Immature natural killer cell (primary cell): Measurements from ENCODE around the gene TRMT5. TPM values are rescaled to one million over a fixed set of nuclear protein-coding genes. Genes with fewer than 3 reads are reported as not detected.

Experiments used
- DNase-seq, 3 donors: peaks; one replicate each; pipeline ENCODE4 v3.0.0; 2022; ENCODE audit warnings: mixed read lengths in 1 of 3
- H3K27ac Mint-ChIP-seq, 6 donors: one replicate each; pipeline ENCODE4 v1.8.0; 2020; ENCODE audit warnings: mixed read lengths in 6 of 6, mild to moderate bottlenecking in 5 of 6, inconsistent platforms in 4 of 6, moderate library complexity in 3 of 6
- H3K27me3 Mint-ChIP-seq, 3 donors: one replicate each; pipeline ENCODE4 v1.8.0; 2020 to 2021; ENCODE audit warnings: low read depth in 3 of 3, mild to moderate bottlenecking in 3 of 3, mixed read lengths in 3 of 3, moderate library complexity in 3 of 3, inconsistent platforms in 1 of 3
- H3K36me3 Mint-ChIP-seq, 3 donors: one replicate each; pipeline ENCODE4 v1.8.0; 2020; ENCODE audit warnings: mixed read lengths in 3 of 3, inconsistent platforms in 2 of 3, mild to moderate bottlenecking in 2 of 3
- H3K4me1 Mint-ChIP-seq, 2 donors: one replicate each; pipeline ENCODE4 v1.8.0; 2020; ENCODE audit warnings: inconsistent platforms in 2 of 2, mild to moderate bottlenecking in 2 of 2, mixed read lengths in 2 of 2, moderate library complexity in 1 of 2
- H3K4me3 Mint-ChIP-seq, 5 donors: one replicate each; pipeline ENCODE4 v1.8.0; 2020; ENCODE audit warnings: mild to moderate bottlenecking in 5 of 5, mixed read lengths in 5 of 5, inconsistent platforms in 3 of 5, moderate library complexity in 3 of 5
- H3K9me3 Mint-ChIP-seq, 6 donors: one replicate each; pipeline ENCODE4 v1.8.0; 2020; ENCODE audit warnings: mild to moderate bottlenecking in 6 of 6, mixed read lengths in 6 of 6, inconsistent platforms in 4 of 6, moderate library complexity in 3 of 6
- polyA plus RNA-seq, 3 donors: library from polyadenylated mRNA; unstranded; fragments of 300-500 nt; fragmentation: Illumina TruSeq; gene quantifications; one replicate each; pipeline ENCODE4 v1.2.3, GENCODE V29; 2021

The TRMT5 gene, protein sequence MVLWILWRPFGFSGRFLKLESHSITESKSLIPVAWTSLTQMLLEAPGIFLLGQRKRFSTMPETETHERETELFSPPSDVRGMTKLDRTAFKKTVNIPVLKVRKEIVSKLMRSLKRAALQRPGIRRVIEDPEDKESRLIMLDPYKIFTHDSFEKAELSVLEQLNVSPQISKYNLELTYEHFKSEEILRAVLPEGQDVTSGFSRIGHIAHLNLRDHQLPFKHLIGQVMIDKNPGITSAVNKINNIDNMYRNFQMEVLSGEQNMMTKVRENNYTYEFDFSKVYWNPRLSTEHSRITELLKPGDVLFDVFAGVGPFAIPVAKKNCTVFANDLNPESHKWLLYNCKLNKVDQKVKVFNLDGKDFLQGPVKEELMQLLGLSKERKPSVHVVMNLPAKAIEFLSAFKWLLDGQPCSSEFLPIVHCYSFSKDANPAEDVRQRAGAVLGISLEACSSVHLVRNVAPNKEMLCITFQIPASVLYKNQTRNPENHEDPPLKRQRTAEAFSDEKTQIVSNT
- 1 to 10 TPM in 1 of 3 donors, under 1 TPM in 2; 0.48 to 2.5 (median 0.90) TPM for polyA plus RNA-seq

DNA sequence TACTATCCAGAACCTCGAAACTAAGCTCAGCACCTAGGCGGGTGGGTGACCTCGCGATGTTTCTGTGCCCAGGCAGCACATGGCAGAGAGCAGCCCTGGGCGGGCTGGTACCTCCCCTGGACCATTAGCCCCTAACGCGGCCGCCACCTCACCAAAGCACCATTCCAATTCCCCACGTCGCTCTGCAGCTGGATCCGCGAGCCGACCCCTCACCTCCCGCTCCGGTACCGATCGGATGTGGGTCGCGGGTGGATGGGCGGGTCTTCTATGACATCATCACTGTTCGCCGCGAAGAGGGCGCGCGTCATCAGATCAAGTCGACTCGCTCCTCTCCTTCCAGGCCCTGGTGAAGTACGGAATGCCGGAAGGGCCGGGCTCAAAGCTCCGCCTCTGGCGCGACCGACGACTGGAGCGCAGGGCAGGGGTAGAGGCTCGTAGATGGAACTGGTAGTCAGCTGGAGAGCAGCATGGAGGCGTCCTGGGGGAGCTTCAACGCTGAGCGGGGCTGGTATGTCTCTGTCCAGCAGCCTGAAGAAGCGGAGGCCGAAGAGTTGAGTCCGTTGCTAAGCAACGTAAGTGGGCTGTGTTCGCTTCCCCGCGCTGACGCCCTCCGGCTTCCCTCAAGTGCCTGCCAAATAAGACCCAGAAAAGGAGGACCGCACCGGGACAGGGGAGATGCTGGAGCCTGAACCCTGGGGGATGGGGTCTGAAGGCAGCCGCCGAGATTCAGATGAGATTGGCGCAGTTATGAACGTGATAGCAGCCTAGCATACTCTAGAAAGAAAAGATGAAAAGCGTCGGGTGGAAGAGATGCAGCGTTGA, at the start of gene TRMT5, which contains the start of gene SLC38A6:
TRMT5 (minus strand) TSS at position 269 of the 822 bp plus-strand sequence; CDS start at position 163, 106 bp downstream.
SLC38A6 (plus strand) TSS at position 435 of the 822 bp plus-strand sequence; CDS start at position 468, 33 bp downstream.
- Mint-ChIP-seq H3K36me3 (peaks cover 0 to 7% (median 5%) of the 10 kb centered on the region in 3 donors), H3K27me3 (no peaks in the 10 kb centered on the region), H3K9me3 (no peaks in the 10 kb centered on the region), H3K27ac (no peak within 1 kb of the TSS), H3K4me1 (peaks cover 2 to 5% of the 10 kb centered on the region in 2 donors), H3K4me3 (no peak within 1 kb of the TSS)
- DNase-seq, result peak; percentile 91 to 92 (median 91)

DNA sequence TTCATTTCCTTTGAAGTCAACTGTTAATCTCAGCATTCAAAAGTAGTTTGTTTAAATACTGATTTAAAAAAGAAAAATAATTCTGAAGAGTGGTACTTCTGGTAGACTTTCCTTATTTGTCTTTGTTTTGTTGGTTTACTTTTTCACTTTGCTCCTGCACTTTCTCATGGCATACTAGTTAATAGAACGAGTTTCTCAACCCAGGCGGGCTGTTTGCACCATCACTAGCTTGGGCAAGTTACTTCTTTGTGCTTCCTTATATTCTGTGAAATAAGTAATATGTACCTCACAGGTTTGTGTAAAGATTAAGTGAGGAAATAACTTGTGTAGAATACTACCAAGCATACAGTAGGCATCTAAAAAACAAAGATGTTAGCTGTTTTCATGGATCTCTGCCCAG, 45.6 kb upstream of the TRMT5 start:
- H3K4me1 Mint-ChIP-seq, result no peaks in the 10 kb centered on the region
- DNase-seq, result no peak
- peaks cover 0 to 2% (median 0%) of the 10 kb centered on the region in 3 donors for H3K27me3 Mint-ChIP-seq
- H3K36me3 Mint-ChIP-seq, result no peaks in the 10 kb centered on the region
- H3K4me3 Mint-ChIP-seq, result no peak overlapping the region
- no peak overlapping the region for H3K27ac Mint-ChIP-seq
- H3K9me3 Mint-ChIP-seq, result no peaks in the 10 kb centered on the region

DNA sequence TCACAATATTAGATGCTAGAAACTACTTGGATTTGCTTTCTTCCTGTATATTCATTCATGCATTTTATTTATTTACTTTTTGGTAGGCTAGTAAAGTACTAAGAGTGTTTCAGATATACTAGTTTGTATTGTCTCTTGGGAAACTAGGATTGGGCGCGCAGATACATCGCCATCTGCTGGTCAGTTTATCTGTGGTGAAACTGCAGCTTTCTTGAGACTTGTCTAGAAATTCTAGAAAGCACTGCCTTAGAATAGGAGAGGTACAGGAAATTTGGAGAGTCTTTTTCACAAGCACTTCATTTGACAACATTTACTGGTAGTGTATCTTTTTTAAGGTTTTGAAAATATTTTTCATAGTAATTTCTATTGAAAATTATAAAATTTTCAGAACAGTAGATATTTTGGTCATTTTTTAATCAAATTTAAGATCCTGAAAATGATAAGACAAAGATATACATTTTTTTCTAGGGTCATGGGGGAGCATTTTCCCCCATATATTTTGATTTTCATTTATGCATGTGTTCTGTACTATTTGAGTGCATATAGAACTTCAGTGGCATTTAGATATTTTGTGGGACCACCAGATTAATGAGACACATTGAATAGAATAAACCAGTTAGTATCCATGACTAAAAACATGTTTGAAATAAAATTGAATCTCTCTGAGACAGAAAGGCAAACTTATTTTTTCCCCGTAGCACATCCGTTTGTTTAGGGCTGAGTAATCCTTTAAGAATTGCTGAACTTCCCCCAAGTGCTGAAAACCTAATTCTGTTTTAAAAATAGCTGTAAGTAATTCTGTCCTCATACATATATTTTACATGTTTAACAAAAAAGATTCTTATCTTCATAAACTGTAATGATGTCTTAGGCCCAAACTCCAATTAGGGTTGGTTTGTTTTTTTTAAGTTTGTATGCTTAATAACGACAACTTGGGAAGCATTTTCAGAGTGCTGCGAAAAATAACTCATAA, 44.7 kb upstream of the TRMT5 start:
- Mint-ChIP-seq H3K9me3 (no peaks in the 10 kb centered on the region), H3K27me3 (peaks cover 0 to under 1% (median 0%) of the 10 kb centered on the region in 3 donors), H3K27ac (no peak overlapping the region), H3K36me3 (peaks cover 0 to 3% (median 0%) of the 10 kb centered on the region in 3 donors), H3K4me1 (no peaks in the 10 kb centered on the region), H3K4me3 (no peak overlapping the region)
- peak; percentile 36 to 50 (median 48) for DNase-seq

DNA sequence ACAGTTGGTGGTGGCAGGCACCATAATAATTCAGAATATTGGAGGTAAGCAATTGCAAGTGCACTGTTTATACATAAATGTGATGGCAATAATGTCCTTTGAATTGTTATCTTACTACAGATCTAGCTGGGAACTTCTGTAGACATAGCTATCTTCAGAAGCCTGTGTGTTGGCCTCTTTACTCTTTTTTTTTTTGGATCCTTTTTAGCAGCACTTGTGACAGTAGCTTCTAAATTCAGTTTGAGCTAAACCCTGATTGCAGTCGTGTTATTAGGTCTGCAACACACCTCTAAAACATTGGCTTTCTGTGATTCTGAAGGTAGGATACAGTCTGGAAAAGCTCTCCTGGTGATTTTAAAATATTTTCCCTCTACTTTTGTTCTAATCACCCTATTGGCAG, 38.7 kb upstream of the TRMT5 start:
- H3K27ac Mint-ChIP-seq, result no peak overlapping the region
- H3K36me3 Mint-ChIP-seq, result peaks cover 0 to 3% (median 0%) of the 10 kb centered on the region in 3 donors
- DNase-seq, result no peak
- H3K4me1 Mint-ChIP-seq, result no peaks in the 10 kb centered on the region
- no peaks in the 10 kb centered on the region for H3K9me3 Mint-ChIP-seq
- peaks cover 0 to 2% (median 0%) of the 10 kb centered on the region in 3 donors for H3K27me3 Mint-ChIP-seq
- H3K4me3 Mint-ChIP-seq, result no peak overlapping the region

DNA sequence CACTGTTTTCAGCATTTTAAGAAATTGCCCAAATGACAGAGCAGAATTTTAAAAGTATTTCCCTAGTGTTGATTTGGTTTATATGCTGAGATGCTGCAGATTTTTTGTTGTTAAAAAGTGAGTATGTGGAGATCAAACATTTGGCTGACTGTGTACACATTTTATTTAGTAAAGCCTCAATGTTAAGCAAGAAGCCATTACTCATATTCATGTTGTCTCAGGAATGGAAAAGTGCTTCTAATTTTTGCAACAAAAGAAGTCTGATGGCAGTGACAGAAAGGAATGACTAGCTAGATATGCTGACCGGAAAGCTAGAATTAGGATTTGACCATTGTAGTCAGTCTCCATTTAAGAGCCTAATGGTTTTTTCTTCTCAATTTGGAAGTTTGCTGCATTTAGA, 22.7 kb upstream of the TRMT5 start:
- no peak for DNase-seq
- Mint-ChIP-seq H3K27ac (no peak overlapping the region), H3K4me3 (no peak overlapping the region), H3K27me3 (peaks cover 0 to 3% (median 0%) of the 10 kb centered on the region in 3 donors), H3K36me3 (peaks cover 4 to 8% (median 5%) of the 10 kb centered on the region in 3 donors), H3K4me1 (no peaks in the 10 kb centered on the region), H3K9me3 (peaks cover 0 to 2% (median under 1%) of the 10 kb centered on the region in 6 donors)

DNA sequence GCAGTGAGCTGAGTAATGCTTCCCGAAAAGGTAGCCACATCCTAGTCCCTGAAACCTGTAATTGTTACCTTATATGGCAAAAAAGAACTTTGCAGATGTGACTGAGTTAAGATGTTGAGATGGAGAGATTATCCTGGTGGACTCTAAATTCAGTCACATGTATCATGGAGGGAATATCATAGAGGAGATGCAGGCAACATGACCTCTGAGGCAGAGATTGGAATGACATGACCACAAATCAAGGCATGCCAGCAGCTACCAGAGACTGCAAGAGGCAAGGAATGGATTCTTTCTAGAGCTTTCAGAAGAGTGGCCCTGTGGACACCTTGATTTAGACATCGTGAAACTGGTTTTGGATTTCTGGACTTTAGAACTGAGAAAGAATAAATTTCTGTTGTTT, 18.7 kb upstream of the TRMT5 start:
- Mint-ChIP-seq H3K4me3 (no peak overlapping the region), H3K36me3 (peaks cover 4 to 16% (median 15%) of the 10 kb centered on the region in 3 donors), H3K27me3 (no peaks in the 10 kb centered on the region), H3K27ac (no peak overlapping the region), H3K9me3 (peaks cover 0 to 2% (median 0%) of the 10 kb centered on the region in 6 donors), H3K4me1 (no peaks in the 10 kb centered on the region)
- no peak for DNase-seq

DNA sequence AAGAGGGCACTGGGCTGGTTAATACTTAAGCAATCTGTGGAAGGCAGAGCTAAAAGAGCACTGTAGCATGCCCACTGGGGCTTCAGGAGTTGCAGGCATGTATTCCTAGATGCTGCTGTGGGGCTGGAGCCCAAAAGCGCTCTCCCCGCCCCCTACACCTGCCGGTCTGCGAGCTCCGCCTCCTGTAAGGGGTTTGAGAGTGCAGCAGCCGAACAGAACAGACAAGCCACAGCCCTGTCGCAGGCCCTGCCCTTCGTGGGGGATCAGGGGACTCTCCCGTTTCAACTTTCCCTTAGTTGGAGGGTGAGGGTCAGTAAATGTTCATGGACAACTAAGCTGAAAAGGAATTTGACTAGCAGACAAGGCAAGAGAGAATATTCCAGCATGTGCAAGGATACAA, 17.7 kb upstream of the TRMT5 start:
- Mint-ChIP-seq H3K4me1 (no peaks in the 10 kb centered on the region), H3K27me3 (no peaks in the 10 kb centered on the region), H3K9me3 (no peaks in the 10 kb centered on the region), H3K4me3 (no peak overlapping the region), H3K27ac (no peak overlapping the region), H3K36me3 (peaks cover 2 to 11% (median 10%) of the 10 kb centered on the region in 3 donors)
- no peak for DNase-seq

DNA sequence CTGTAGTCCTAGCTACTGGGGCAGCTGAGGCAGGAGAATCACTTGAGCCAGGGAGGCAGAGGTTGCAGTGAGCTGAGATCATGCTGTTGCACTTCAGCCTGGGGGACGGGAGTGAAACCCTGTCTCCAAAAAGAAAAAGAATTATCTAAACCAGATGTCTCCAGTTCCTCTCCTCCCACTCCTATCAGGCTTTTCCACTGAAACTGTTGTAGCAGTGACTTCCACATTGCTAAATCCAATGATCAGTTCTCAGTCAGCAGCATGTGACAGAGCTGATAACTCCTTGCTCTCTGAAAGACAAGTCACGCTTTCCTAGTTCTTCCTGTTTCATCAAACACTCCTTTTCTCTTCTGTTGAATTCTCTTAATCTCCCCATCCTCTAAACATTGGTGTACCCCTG, 8.7 kb upstream of the TRMT5 start:
- no peaks in the 10 kb centered on the region for H3K9me3 Mint-ChIP-seq
- H3K4me1 Mint-ChIP-seq, result no peaks in the 10 kb centered on the region
- H3K4me3 Mint-ChIP-seq, result no peak overlapping the region
- H3K27me3 Mint-ChIP-seq, result no peaks in the 10 kb centered on the region
- no peak overlapping the region for H3K27ac Mint-ChIP-seq
- DNase-seq, result no peak
- peaks cover 12 to 28% (median 22%) of the 10 kb centered on the region in 3 donors for H3K36me3 Mint-ChIP-seq

DNA sequence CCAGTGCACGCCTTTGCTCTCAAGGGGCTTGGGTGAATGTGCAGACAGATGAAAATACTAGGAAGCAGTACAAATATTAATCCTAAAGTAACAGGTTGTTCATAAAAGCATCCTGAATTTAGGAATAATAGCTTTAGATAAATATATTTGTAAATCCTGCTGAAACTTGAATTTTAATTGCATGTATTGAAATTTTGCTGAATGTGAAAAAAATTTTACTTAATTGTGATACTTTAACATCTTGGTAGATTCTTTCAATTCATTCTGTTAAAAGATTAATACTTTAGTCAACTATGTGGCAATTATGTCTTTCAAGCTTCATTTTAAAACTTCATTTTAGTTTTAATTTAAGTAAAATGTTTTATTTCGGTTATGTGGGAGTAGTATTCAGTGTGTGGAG, 5.6 kb upstream of the TRMT5 start:
- Mint-ChIP-seq H3K27me3 (no peaks in the 10 kb centered on the region), H3K4me1 (peaks cover 0 to 2% of the 10 kb centered on the region in 2 donors), H3K4me3 (no peak overlapping the region), H3K9me3 (no peaks in the 10 kb centered on the region), H3K36me3 (peaks cover 8 to 20% (median 16%) of the 10 kb centered on the region in 3 donors), H3K27ac (no peak overlapping the region)
- DNase-seq, result no peak

DNA sequence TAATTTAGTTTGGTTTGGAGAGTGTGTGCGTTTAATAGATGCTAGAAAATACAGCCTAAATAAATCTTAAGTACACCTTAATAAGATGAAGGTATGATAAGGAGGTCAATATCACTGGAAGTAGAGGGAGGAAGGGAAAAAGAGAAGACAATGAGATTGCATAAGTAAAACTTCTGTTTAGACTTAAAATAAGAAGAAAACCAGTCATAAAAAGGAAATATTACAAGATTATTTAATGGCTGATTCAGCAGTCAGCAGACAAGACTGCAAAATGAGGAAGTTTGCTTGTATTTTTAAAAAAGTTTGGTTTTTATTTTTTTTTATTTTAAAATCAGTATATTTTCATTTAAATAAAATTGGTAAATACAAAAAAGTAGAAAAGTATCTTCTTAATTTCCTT, 3.3 kb upstream of the TRMT5 start:
- Mint-ChIP-seq H3K4me1 (peaks cover 2 to 5% of the 10 kb centered on the region in 2 donors), H3K27me3 (no peaks in the 10 kb centered on the region), H3K9me3 (no peaks in the 10 kb centered on the region), H3K36me3 (peaks cover 4 to 14% (median 8%) of the 10 kb centered on the region in 3 donors), H3K4me3 (no peak overlapping the region), H3K27ac (no peak overlapping the region)
- DNase-seq, result no peak

DNA sequence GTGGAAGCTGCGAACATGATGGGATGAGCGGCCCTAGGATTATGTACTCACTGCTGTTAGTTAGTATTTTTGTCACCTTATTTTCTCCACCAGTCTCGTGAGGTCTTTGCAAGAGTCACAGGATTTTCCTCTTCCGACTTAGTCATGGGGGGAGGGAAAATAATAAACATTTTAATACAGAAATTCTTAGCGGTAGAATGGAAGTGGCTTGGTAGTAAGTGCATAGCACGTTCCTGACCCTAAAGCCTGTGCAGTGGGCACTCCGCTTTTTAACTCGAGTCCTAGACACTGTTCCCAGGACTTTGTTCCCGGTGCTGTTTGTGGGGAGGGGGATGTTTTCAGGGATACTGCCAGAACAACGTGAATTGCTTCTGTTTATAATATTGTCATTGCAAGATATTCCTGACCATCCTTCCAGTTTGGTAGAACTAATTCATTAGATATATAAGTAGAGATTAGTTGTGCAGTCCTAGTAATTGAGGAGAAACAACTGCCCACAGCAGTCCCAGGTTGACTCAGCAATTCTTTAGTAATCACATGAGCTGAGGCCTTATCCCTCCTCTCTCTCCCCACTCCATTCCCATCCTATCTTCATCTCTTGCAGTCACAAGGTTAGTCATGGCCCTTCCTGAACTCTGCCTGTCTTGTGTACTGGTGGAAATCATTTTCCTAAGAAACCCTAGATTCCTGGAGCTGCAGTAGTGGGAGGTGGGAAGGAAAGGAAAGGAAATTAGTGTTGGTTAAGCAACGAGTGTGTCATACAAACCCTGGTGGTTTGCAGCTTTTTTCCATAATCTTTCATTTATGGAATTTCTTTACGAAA, 965 bp upstream of the TRMT5 start:
- Mint-ChIP-seq H3K4me1 (peaks cover 2 to 5% of the 10 kb centered on the region in 2 donors), H3K27me3 (no peaks in the 10 kb centered on the region), H3K9me3 (no peaks in the 10 kb centered on the region), H3K27ac (no peak overlapping the region), H3K36me3 (peaks cover 1 to 10% (median 5%) of the 10 kb centered on the region in 3 donors), H3K4me3 (no peak overlapping the region)
- DNase-seq, result no peak

DNA sequence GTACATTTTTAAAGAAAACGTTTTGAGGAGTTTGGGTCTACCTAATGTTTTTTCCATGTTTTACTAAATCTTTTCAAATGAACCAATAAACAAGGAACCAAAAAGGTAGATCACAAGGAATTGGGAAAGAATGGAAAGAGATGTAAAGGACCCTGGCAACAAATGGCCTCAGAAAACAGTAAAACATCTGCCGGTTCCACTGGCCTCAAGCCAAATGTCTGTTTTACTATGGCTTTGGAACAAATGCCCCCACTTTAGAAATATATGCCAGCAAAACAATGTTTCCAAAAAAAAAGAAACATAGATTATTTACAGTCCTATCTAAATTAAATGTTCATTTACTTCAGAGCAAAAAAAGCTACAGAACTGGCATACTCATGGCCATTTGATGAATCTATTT, 3.0 kb downstream of the TRMT5 start:
- no peak for DNase-seq
- H3K4me3 Mint-ChIP-seq, result no peak overlapping the region
- peaks cover 0 to 1% (median 0%) of the 10 kb centered on the region in 3 donors for H3K27me3 Mint-ChIP-seq
- peaks cover 0 to 7% (median 6%) of the 10 kb centered on the region in 3 donors for H3K36me3 Mint-ChIP-seq
- no peak overlapping the region for H3K27ac Mint-ChIP-seq
- peaks cover 1 to 5% of the 10 kb centered on the region in 2 donors for H3K4me1 Mint-ChIP-seq
- H3K9me3 Mint-ChIP-seq, result no peaks in the 10 kb centered on the region
